Measurements from ENCODE around the gene SCN5A.

Gene SCN5A

GRCh38 chr3:38563886-38564270, 85.6 kb downstream of the SCN5A start:
- in situ Hi-C loops (cut with HindIII; ENCODE audit: low pct_unique_long_range_greater_than_20kb, low sequenced_read_pairs), result no loop called here

GRCh38 chr3:38563070-38563885, 86.2 kb downstream of the SCN5A start:
- in situ Hi-C loops (cut with HindIII; ENCODE audit: low pct_unique_long_range_greater_than_20kb, low sequenced_read_pairs), result no loop called here
- no peak for DNase-seq (ENCODE audit: low read depth in 1 of 2, low spot score in 1 of 2)
- TF ChIP-seq JUND (IDR thresholded peaks at IDR 0.05; ENCODE audit: low read depth), result no peak

More at GRCh38 chr3:38563886-38564270, 85.6 kb downstream of the SCN5A start:
- DNase-seq (ENCODE audit: low read depth in 1 of 2, low spot score in 1 of 2), result no peak
- TF ChIP-seq JUND (IDR thresholded peaks at IDR 0.05; ENCODE audit: low read depth), result no peak

- no peak for DNase-seq (ENCODE audit: low read depth in 1 of 2, low spot score in 1 of 2)
- in situ Hi-C loops (cut with HindIII; ENCODE audit: low pct_unique_long_range_greater_than_20kb, low sequenced_read_pairs), result no loop called here
- no peak for TF ChIP-seq JUND (IDR thresholded peaks at IDR 0.05; ENCODE audit: low read depth)
These were observed 87.0 kb downstream of the SCN5A start for GRCh38 chr3:38562467-38562925.

GRCh38 chr3:38561746-38562466, 87.6 kb downstream of the SCN5A start:
- TF ChIP-seq JUND (IDR thresholded peaks at IDR 0.05; ENCODE audit: low read depth), result no peak
- DNase-seq (ENCODE audit: low read depth in 1 of 2, low spot score in 1 of 2), result no peak
- in situ Hi-C loops (cut with HindIII; ENCODE audit: low pct_unique_long_range_greater_than_20kb, low sequenced_read_pairs), result no loop called here

GRCh38 chr3:38560996-38561717, 88.3 kb downstream of the SCN5A start:
- DNase-seq (ENCODE audit: low read depth in 1 of 2, low spot score in 1 of 2), result no peak
- in situ Hi-C loops (cut with HindIII; ENCODE audit: low pct_unique_long_range_greater_than_20kb, low sequenced_read_pairs), result no loop called here
- TF ChIP-seq JUND (IDR thresholded peaks at IDR 0.05; ENCODE audit: low read depth), result no peak

GRCh38 chr3:38560284-38560683, 89.2 kb downstream of the SCN5A start:
- in situ Hi-C loops (cut with HindIII; ENCODE audit: low pct_unique_long_range_greater_than_20kb, low sequenced_read_pairs), result no loop called here
- no peak for TF ChIP-seq JUND (IDR thresholded peaks at IDR 0.05; ENCODE audit: low read depth)
- DNase-seq (ENCODE audit: low read depth in 1 of 2, low spot score in 1 of 2), result no peak

- in situ Hi-C loops (cut with HindIII; ENCODE audit: low pct_unique_long_range_greater_than_20kb, low sequenced_read_pairs), result no loop called here
- TF ChIP-seq JUND (IDR thresholded peaks at IDR 0.05; ENCODE audit: low read depth), result no peak
- DNase-seq (ENCODE audit: low read depth in 1 of 2, low spot score in 1 of 2), result no peak
These were observed 90.6 kb downstream of the SCN5A start for GRCh38 chr3:38558864-38559263.

GRCh38 chr3:38556640-38557358, 92.7 kb downstream of the SCN5A start:
- in situ Hi-C loops (cut with HindIII; ENCODE audit: low pct_unique_long_range_greater_than_20kb, low sequenced_read_pairs), result no loop called here
- no peak for DNase-seq (ENCODE audit: low read depth in 1 of 2, low spot score in 1 of 2)
- no peak for TF ChIP-seq JUND (IDR thresholded peaks at IDR 0.05; ENCODE audit: low read depth)

- DNase-seq (ENCODE audit: low read depth in 1 of 2, low spot score in 1 of 2), result no peak
- in situ Hi-C loops (cut with HindIII; ENCODE audit: low pct_unique_long_range_greater_than_20kb, low sequenced_read_pairs), result no loop called here
- TF ChIP-seq JUND (IDR thresholded peaks at IDR 0.05; ENCODE audit: low read depth), result no peak
These were observed 93.6 kb downstream of the SCN5A start for GRCh38 chr3:38555926-38556325.

- no peak for DNase-seq (ENCODE audit: low read depth in 1 of 2, low spot score in 1 of 2)
- no peak for TF ChIP-seq JUND (IDR thresholded peaks at IDR 0.05; ENCODE audit: low read depth)
- in situ Hi-C loops (cut with HindIII; ENCODE audit: low pct_unique_long_range_greater_than_20kb, low sequenced_read_pairs), result no loop called here
These were observed 94.2 kb downstream of the SCN5A start for GRCh38 chr3:38555149-38555840.

GRCh38 chr3:38554127-38554827, 95.2 kb downstream of the SCN5A start:
- TF ChIP-seq JUND (IDR thresholded peaks at IDR 0.05; ENCODE audit: low read depth), result no peak
- in situ Hi-C loops (cut with HindIII; ENCODE audit: low pct_unique_long_range_greater_than_20kb, low sequenced_read_pairs), result no loop called here
- DNase-seq (ENCODE audit: low read depth in 1 of 2, low spot score in 1 of 2), result no peak

Measured in T47D (cell line).